IPS-20b (cell line): Measurements from ENCODE around the gene ADAMTS14.
"Not testable (repeated sequence)": the region's sequence is repeated elsewhere in the genome, so short reads cannot be mapped to it uniquely, and the experiment has no call there.

Source experiments
- H3K27ac ChIP-seq: one replicate; pipeline ENCODE4 v1.5.1; 2013; ENCODE audit warnings: low read length
- H3K27me3 ChIP-seq: 2 replicates; pipeline ENCODE4 v1.6.1; 2013; ENCODE audit warnings: mild to moderate bottlenecking, low read length, inconsistent platforms; ENCODE audit not compliant: insufficient read depth
- H3K36me3 ChIP-seq: 2 replicates; pipeline ENCODE4 v1.6.1; 2013; ENCODE audit warnings: low read depth, mild to moderate bottlenecking, inconsistent platforms, low read length, moderate library complexity; ENCODE audit not compliant: insufficient read depth
- H3K4me1 ChIP-seq: 2 replicates; pipeline ENCODE4 v1.6.1; 2013; ENCODE audit warnings: mild to moderate bottlenecking, control low read depth, inconsistent platforms, low read length, moderate library complexity; ENCODE audit not compliant: insufficient read depth
- H3K4me3 ChIP-seq: 2 replicates; pipeline ENCODE4 v1.5.1; 2013; ENCODE audit warnings: mild to moderate bottlenecking, low read length, inconsistent platforms
- H3K9ac ChIP-seq: 2 replicates; pipeline ENCODE4 v1.6.1; 2013; ENCODE audit warnings: low read depth, mild to moderate bottlenecking, inconsistent platforms, low read length, moderate library complexity
- H3K9me3 ChIP-seq: 2 replicates; pipeline ENCODE4 v1.6.1; 2013; ENCODE audit warnings: mild to moderate bottlenecking, low read depth, low read length, inconsistent platforms; ENCODE audit not compliant: insufficient read depth

ADAMTS14 gene

GRCh38 chr10:70672165-70673042, at the start of gene ADAMTS14:
Gene ADAMTS14 (plus strand): TSS chr10:70672506. CDS start chr10:70672803, 297 bp downstream.
- Histone ChIP-seq H3K9ac (peak within 1 kb of the TSS; percentile 51; the same call in 1 of the 2 replicates), H3K4me3 (peak within 1 kb of the TSS; percentile 64), H3K36me3 (no peaks in the 10 kb centered on the region), H3K4me1 (peaks cover 7% of the 10 kb centered on the region; the same call in 1 of the 2 replicates), H3K27me3 (peaks cover 35% of the 10 kb centered on the region), H3K9me3 (no peaks in the 10 kb centered on the region; the same call in 1 of the 2 replicates), H3K27ac (no peak within 1 kb of the TSS)

GRCh38 chr10:70622541-70622940, 49.8 kb upstream of the ADAMTS14 start:
- H3K9me3 ChIP-seq, result peaks cover 17% of the 10 kb centered on the region
- peak overlapping the region; percentile 53 for H3K27ac ChIP-seq
- no peaks in the 10 kb centered on the region for H3K36me3 ChIP-seq
- peak overlapping the region; percentile 19; the same call in 1 of the 2 replicates for H3K9ac ChIP-seq
- no peaks in the 10 kb centered on the region for H3K27me3 ChIP-seq
- no peak overlapping the region for H3K4me3 ChIP-seq
- peaks cover 26% of the 10 kb centered on the region for H3K4me1 ChIP-seq

GRCh38 chr10:70622981-70623844, 49.1 kb upstream of the ADAMTS14 start:
- Histone ChIP-seq H3K4me1 (peaks cover 26% of the 10 kb centered on the region), H3K27ac (peak overlapping the region; percentile 53), H3K27me3 (no peaks in the 10 kb centered on the region), H3K4me3 (peak overlapping the region; percentile 27; the same call in 1 of the 2 replicates), H3K36me3 (no peaks in the 10 kb centered on the region), H3K9me3 (peaks cover 23% of the 10 kb centered on the region), H3K9ac (peak overlapping the region; percentile 19; the same call in 1 of the 2 replicates)

- no peak overlapping the region for H3K4me3 ChIP-seq
- H3K36me3 ChIP-seq, result no peaks in the 10 kb centered on the region
- H3K9me3 ChIP-seq, result peaks cover 17% of the 10 kb centered on the region; the same call in 1 of the 2 replicates
- H3K27me3 ChIP-seq, result no peaks in the 10 kb centered on the region
- H3K27ac ChIP-seq, result peak overlapping the region; percentile 9
- H3K9ac ChIP-seq, result peak overlapping the region; percentile 57; the same call in 1 of the 2 replicates
- peaks cover 26% of the 10 kb centered on the region for H3K4me1 ChIP-seq
Observed at GRCh38 chr10:70626056-70626455, 46.2 kb upstream of the ADAMTS14 start.

- Histone ChIP-seq H3K9ac (no peak overlapping the region), H3K27ac (no peak overlapping the region), H3K4me3 (no peak overlapping the region), H3K4me1 (peaks cover 17% of the 10 kb centered on the region), H3K9me3 (peaks cover 17% of the 10 kb centered on the region; the same call in 1 of the 2 replicates), H3K27me3 (no peaks in the 10 kb centered on the region), H3K36me3 (no peaks in the 10 kb centered on the region)
Observed at GRCh38 chr10:70629338-70629737, 43.0 kb upstream of the ADAMTS14 start.

GRCh38 chr10:70631735-70632134, 40.6 kb upstream of the ADAMTS14 start:
- H3K9ac ChIP-seq, H3K27me3 ChIP-seq, H3K4me3 ChIP-seq, H3K27ac ChIP-seq, H3K36me3 ChIP-seq, H3K4me1 ChIP-seq: not testable (repeated sequence)
- H3K9me3 ChIP-seq, result peaks cover 17% of the 10 kb centered on the region; the same call in 1 of the 2 replicates

- Histone ChIP-seq H3K27me3 (no peaks in the 10 kb centered on the region), H3K9ac (no peak overlapping the region), H3K4me1 (peaks cover 4% of the 10 kb centered on the region; the same call in 1 of the 2 replicates), H3K36me3 (no peaks in the 10 kb centered on the region), H3K4me3 (no peak overlapping the region), H3K27ac (no peak overlapping the region), H3K9me3 (peaks cover 6% of the 10 kb centered on the region; the same call in 1 of the 2 replicates)
Observed at GRCh38 chr10:70634011-70634410, 38.3 kb upstream of the ADAMTS14 start.

GRCh38 chr10:70634515-70634914, 37.8 kb upstream of the ADAMTS14 start:
- not testable (repeated sequence) for H3K4me1 ChIP-seq, H3K36me3 ChIP-seq, H3K27me3 ChIP-seq, H3K9me3 ChIP-seq, H3K27ac ChIP-seq, H3K4me3 ChIP-seq, H3K9ac ChIP-seq

- not testable (repeated sequence) for H3K27me3 ChIP-seq, H3K9ac ChIP-seq, H3K9me3 ChIP-seq, H3K4me1 ChIP-seq, H3K4me3 ChIP-seq, H3K27ac ChIP-seq, H3K36me3 ChIP-seq
Observed at GRCh38 chr10:70639640-70640383, 32.5 kb upstream of the ADAMTS14 start.

- not testable (repeated sequence) for H3K36me3 ChIP-seq, H3K27ac ChIP-seq, H3K27me3 ChIP-seq, H3K9me3 ChIP-seq, H3K4me1 ChIP-seq, H3K4me3 ChIP-seq, H3K9ac ChIP-seq
Observed at GRCh38 chr10:70643272-70643671, 29.0 kb upstream of the ADAMTS14 start.

GRCh38 chr10:70644959-70645358, 27.3 kb upstream of the ADAMTS14 start:
- H3K4me3 ChIP-seq, H3K9ac ChIP-seq, H3K36me3 ChIP-seq, H3K27ac ChIP-seq, H3K4me1 ChIP-seq, H3K27me3 ChIP-seq: not testable (repeated sequence)
- H3K9me3 ChIP-seq, result peaks cover 20% of the 10 kb centered on the region
